Measurements from ENCODE around the gene MRPS9.

MRPS9 gene

GRCh38 chr2:105099153-105099552 is 61.3 kb downstream of the MRPS9 start:
- no peaks in the 10 kb centered on the region for H3K36me3 ChIP-seq (ENCODE audit: low read length)
- no peaks in the 10 kb centered on the region for H4K20me1 ChIP-seq (ENCODE audit: low read depth, low read length)
- no peaks in the 10 kb centered on the region for H3K9me2 ChIP-seq (replicated peaks; ENCODE audit: insufficient read depth, low read length)
- H3K79me2 ChIP-seq (ENCODE audit: insufficient read depth, low read length) = no peaks in the 10 kb centered on the region
- H3K27me3 ChIP-seq (ENCODE audit: low read length) = no peaks in the 10 kb centered on the region
- H3K27ac ChIP-seq (ENCODE audit: low read depth, low read length) = no peak overlapping the region
- no peaks in the 10 kb centered on the region for H3K9me3 ChIP-seq (ENCODE audit: insufficient read depth, low read length)
- no peak overlapping the region for H3K4me3 ChIP-seq (ENCODE audit: insufficient read depth, low read length, poor library complexity, severe bottlenecking)
- H3K4me2 ChIP-seq (ENCODE audit: low read depth, low read length, poor library complexity, severe bottlenecking) = no peak overlapping the region
- no peak overlapping the region for H2AFZ ChIP-seq (ENCODE audit: low read depth, low read length, severe bottlenecking)
- TF ChIP-seq CTCF (IDR thresholded peaks at IDR 0.05; ENCODE audit: insufficient read depth, low read length, poor library complexity, severe bottlenecking) (no peak), EZH2phosphoT487 (conservative IDR thresholded peaks at IDR 0.05; ENCODE audit: low read length) (no peak)
- H3K9ac ChIP-seq (ENCODE audit: low read length) = no peak overlapping the region
- no peaks in the 10 kb centered on the region for H3F3A ChIP-seq (ENCODE audit: insufficient read depth)

GRCh38 chr2:105100046-105100840 is 62.4 kb downstream of the MRPS9 start:
- no peak overlapping the region for H3K9ac ChIP-seq (ENCODE audit: low read length)
- no peak overlapping the region for H3K4me3 ChIP-seq (ENCODE audit: insufficient read depth, low read length, poor library complexity, severe bottlenecking)
- H3K9me2 ChIP-seq (replicated peaks; ENCODE audit: insufficient read depth, low read length) = no peaks in the 10 kb centered on the region
- H2AFZ ChIP-seq (ENCODE audit: low read depth, low read length, severe bottlenecking) = no peak overlapping the region
- no peak for TF ChIP-seq CTCF (IDR thresholded peaks at IDR 0.05; ENCODE audit: insufficient read depth, low read length, poor library complexity, severe bottlenecking)
- TF ChIP-seq EZH2phosphoT487 (conservative IDR thresholded peaks at IDR 0.05; ENCODE audit: low read length) = no peak
- H3F3A ChIP-seq (ENCODE audit: insufficient read depth) = no peaks in the 10 kb centered on the region
- H3K27ac ChIP-seq (ENCODE audit: low read depth, low read length) = no peak overlapping the region
- H4K20me1 ChIP-seq (ENCODE audit: low read depth, low read length) = no peaks in the 10 kb centered on the region
- H3K9me3 ChIP-seq (ENCODE audit: insufficient read depth, low read length) = no peaks in the 10 kb centered on the region
- H3K36me3 ChIP-seq (ENCODE audit: low read length) = no peaks in the 10 kb centered on the region
- no peak overlapping the region for H3K4me2 ChIP-seq (ENCODE audit: low read depth, low read length, poor library complexity, severe bottlenecking)
- no peaks in the 10 kb centered on the region for H3K27me3 ChIP-seq (ENCODE audit: low read length)
- no peaks in the 10 kb centered on the region for H3K79me2 ChIP-seq (ENCODE audit: insufficient read depth, low read length)

GRCh38 chr2:105102001-105102400 is 64.1 kb downstream of the MRPS9 start:
- Histone ChIP-seq H3K9me2 (replicated peaks; ENCODE audit: insufficient read depth, low read length) (no peaks in the 10 kb centered on the region), H3K36me3 (ENCODE audit: low read length) (no peaks in the 10 kb centered on the region), H3K9me3 (ENCODE audit: insufficient read depth, low read length) (no peaks in the 10 kb centered on the region), H3K27me3 (ENCODE audit: low read length) (no peaks in the 10 kb centered on the region), H3K27ac (ENCODE audit: low read depth, low read length) (no peak overlapping the region), H3F3A (ENCODE audit: insufficient read depth) (no peaks in the 10 kb centered on the region), H4K20me1 (ENCODE audit: low read depth, low read length) (no peaks in the 10 kb centered on the region), H2AFZ (ENCODE audit: low read depth, low read length, severe bottlenecking) (no peak overlapping the region), H3K9ac (ENCODE audit: low read length) (no peak overlapping the region), H3K4me3 (ENCODE audit: insufficient read depth, low read length, poor library complexity, severe bottlenecking) (no peak overlapping the region), H3K4me2 (ENCODE audit: low read depth, low read length, poor library complexity, severe bottlenecking) (no peak overlapping the region), H3K79me2 (ENCODE audit: insufficient read depth, low read length) (no peaks in the 10 kb centered on the region)
- TF ChIP-seq CTCF (IDR thresholded peaks at IDR 0.05; ENCODE audit: insufficient read depth, low read length, poor library complexity, severe bottlenecking) = no peak
- TF ChIP-seq EZH2phosphoT487 (conservative IDR thresholded peaks at IDR 0.05; ENCODE audit: low read length) = no peak
